GOT3 (cell line): ENCODE results near the gene MS4A18.

Experiments
- DNase-seq: peaks from one replicate; lab custom pipeline; 2025; ENCODE audit warnings: mixed read lengths; lab: John Stamatoyannopoulos, UW

The MS4A18 gene

GRCh38 chr11:60788401-60789125, 64.0 kb downstream of the MS4A18 start:
- DNase-seq: no peak

GRCh38 chr11:60790726-60791125, 66.2 kb downstream of the MS4A18 start:
- DNase-seq: no peak

- DNase-seq: no peak
Observed at GRCh38 chr11:60791153-60791933, 66.8 kb downstream of the MS4A18 start.

GRCh38 chr11:60792521-60792920, 68.0 kb downstream of the MS4A18 start:
- no peak for DNase-seq
